GM12878 (cell line): ENCODE results near the gene PIGV. TPM values are rescaled to one million over a fixed set of nuclear protein-coding genes. Genes with fewer than 3 reads are reported as not detected.

Source experiments
- ATAC-seq: fragments of 200-7000 bp; cut with Tn5 transposase; 3 replicates; pipeline ENCODE4 v1.9.1; 2020; ENCODE audit warnings: mild to moderate bottlenecking, moderate library complexity
- BruUV-seq: library from RNA; stranded (reverse); fragments of 400-500 nt; replicated peaks from 2 replicates; lab custom pipeline; 2021; lab: Mats Ljungman, UMichigan
- CTCF ChIA-PET: fragments of 300-600 bp; sonication (Branson Sonifier 250); formaldehyde crosslinking; extraction: SDS; loops from one replicate; lab custom pipeline; 2021; ENCODE audit warnings: inconsistent platforms; lab: Yijun Ruan, JAX
- POLR2A ChIA-PET: fragments of 350-600 bp; formaldehyde crosslinking; extraction: SDS; loops from one replicate; lab custom pipeline; 2021; ENCODE audit warnings: inconsistent platforms; lab: Charles Lee
- RAD21 ChIA-PET: fragments of 300-600 bp; sonication (Branson Sonifier 250); formaldehyde crosslinking; loops from one replicate; lab custom pipeline; 2023; ENCODE audit warnings: antibody characterized with exemption; ENCODE audit not compliant: unreplicated experiment; lab: Charles Lee
- SMC1A ChIA-PET: fragments of 300-600 bp; sonication (Branson Sonifier 250); formaldehyde crosslinking; loops from one replicate; lab custom pipeline; 2023; ENCODE audit not compliant: unreplicated experiment, uncharacterized antibody; lab: Charles Lee
- DNase-seq: peaks from one replicate; pipeline ENCODE4 v3.0.0-alpha.2; 2011; ENCODE audit warnings: low read depth, low spot score
- FAIRE-seq: peaks from 3 replicates; lab custom pipeline; 2011; peaks lifted over from hg19 to GRCh38; lab: Jason Lieb, UNC
- H2AFZ ChIP-seq: 2 replicates; pipeline ENCODE4 v1.6.0; 2011; ENCODE audit warnings: low read depth, low read length, control low read depth; ENCODE audit not compliant: control insufficient read depth
- H3K27ac ChIP-seq: 2 replicates; pipeline ENCODE4 v1.5.1; 2011; ENCODE audit warnings: control low read depth; ENCODE audit not compliant: control insufficient read depth, insufficient read depth
- H3K27me3 ChIP-seq, 2 experiments: replicated peaks in 1 of 2; 2 replicates each; pipeline versions ENCODE4 v1.6.0 to v1.6.1; 2011; ENCODE audit warnings: low read length in 1 of 2; ENCODE audit not compliant: control insufficient read depth in 2 of 2, insufficient read depth in 2 of 2
- H3K36me3 ChIP-seq, 2 experiments: 2 replicates each; pipeline ENCODE4 v1.5.1; 2011; ENCODE audit warnings: low read length in 1 of 2; ENCODE audit not compliant: control insufficient read depth in 2 of 2, insufficient read depth in 2 of 2
- H3K4me1 ChIP-seq: 2 replicates; pipeline ENCODE4 v1.6.1; 2011; ENCODE audit warnings: mild to moderate bottlenecking, low read length, moderate library complexity, mixed read lengths; ENCODE audit not compliant: control insufficient read depth, insufficient read depth
- H3K4me2 ChIP-seq: 2 replicates; pipeline ENCODE4 v1.6.0; 2011; ENCODE audit warnings: control low read depth; ENCODE audit not compliant: control insufficient read depth, insufficient read depth
- H3K4me3 ChIP-seq: fragments of 200-600 bp; sonication (generic); 2 replicates; pipeline ENCODE4 v1.5.1; 2016
- H3K79me2 ChIP-seq: 2 replicates; pipeline ENCODE4 v1.6.0; 2011; ENCODE audit warnings: low read length; ENCODE audit not compliant: control insufficient read depth, insufficient read depth
- H3K9ac ChIP-seq: 2 replicates; pipeline ENCODE4 v1.8.0; 2011; ENCODE audit warnings: low read length, control low read depth, mixed read lengths; ENCODE audit not compliant: control insufficient read depth, insufficient read depth
- H3K9me3 ChIP-seq: replicated peaks from 3 replicates; pipeline ENCODE4 v1.5.1; 2011; ENCODE audit warnings: mild to moderate bottlenecking, low read length; ENCODE audit not compliant: control insufficient read depth, insufficient read depth
- H4K20me1 ChIP-seq: 2 replicates; pipeline ENCODE4 v1.6.0; 2011; ENCODE audit not compliant: control insufficient read depth, insufficient read depth
- HDGF ChIP-seq: fragments of 450-650 bp; IDR thresholded peaks from 2 replicates; pipeline ENCODE4 v1.6.1; 2016; ENCODE audit warnings: antibody characterized with exemption
- LARP7 ChIP-seq: fragments of 450-650 bp; IDR thresholded peaks from 2 replicates; pipeline ENCODE4 v1.6.1; 2017; ENCODE audit warnings: mild to moderate bottlenecking
- POLR2AphosphoS2 ChIP-seq: IDR thresholded peaks from 2 replicates; pipeline ENCODE4 v1.6.1; 2011; ENCODE audit warnings: low read depth, mild to moderate bottlenecking, low read length, improper control_type of control experiment, moderate library complexity
- SRF ChIP-seq, 2 experiments: IDR thresholded peaks; 2 replicates each; pipeline ENCODE4 v1.6.1; 2011; ENCODE audit warnings: low read depth in 2 of 2, low read length in 2 of 2, mild to moderate bottlenecking in 1 of 2, moderate library complexity in 1 of 2
- TARDBP ChIP-seq: IDR thresholded peaks from 2 replicates; pipeline ENCODE4 v1.6.1; 2016; ENCODE audit warnings: borderline replicate concordance
- USF1 ChIP-seq: IDR thresholded peaks from 2 replicates; pipeline ENCODE4 v1.6.1; 2011; ENCODE audit warnings: borderline replicate concordance, low read depth, mild to moderate bottlenecking, moderate library complexity, mixed read lengths, low read length; ENCODE audit not compliant: insufficient read depth; ENCODE audit errors: extremely low read length
- YY1 ChIP-seq: IDR thresholded peaks from 2 replicates; pipeline ENCODE4 v1.6.1; 2011; ENCODE audit warnings: low read depth, mild to moderate bottlenecking, low read length
- WGBS: methylation state at CpG from one replicate; pipeline ENCODE4 v1.1.6; 2016; ENCODE audit warnings: low lambda C conversion rate; ENCODE audit not compliant: insufficient replicate concordance, insufficient coverage; ENCODE audit errors: missing lambda C conversion rate; 5-methylcytosine and 5-hydroxymethylcytosine counted together
- in situ Hi-C: fragments of 300-500 bp; cut with MboI; formaldehyde crosslinking; loops from 9 replicates; pipeline ENCODE4 v1.14.3; 2018; ENCODE audit warnings: mixed read lengths
- intact Hi-C: fragments of 100-400 bp; cut with micrococcal nuclease; formaldehyde crosslinking; loops from one replicate; pipeline ENCODE4 v1.14.2; 2022; ENCODE audit not compliant: unreplicated experiment
- polyA plus RNA-seq, 11 experiments: library from polyadenylated mRNA; depleted of rRNA in 4 of 11; unstranded in 6 of 11; stranded (reverse) in 5 of 11; fragments of >200 nt; fragmentation: Nextera tagmentation in 4 of 11; fragmentation: Illumina TruSeq in 1 of 11; extraction: Ambion mirVana in 4 of 11; extraction: Trizol in 1 of 11; gene quantifications; 1 replicate in 1 of 11; 2 replicates in 10 of 11; pipeline versions ENCODE4 v1.2.1 to v1.2.3, GENCODE V29; 2011 to 2016; ENCODE audit warnings: inconsistent platforms in 2 of 11, missing spikeins in 2 of 11, low read depth in 1 of 11
- total RNA-seq, 4 experiments: library from RNA; depleted of rRNA in 3 of 4; stranded (reverse); fragments of >200 nt in 3 of 4; fragmentation: Illumina TruSeq in 1 of 4; extraction: Trizol in 1 of 4; gene quantifications; 2 replicates each; pipeline versions ENCODE4 v1.2.1 to v1.2.3, GENCODE V29; 2013 to 2021
- TF ChIP-seq, protein P1 (sequence below): fragments of 150-350 bp; IDR thresholded peaks from 2 replicates; pipeline ENCODE4 v1.6.1; 2014; ENCODE audit warnings: mild to moderate bottlenecking, low read depth, low read length
- TF ChIP-seq, protein P2 (sequence below): fragments of 450-650 bp; IDR thresholded peaks from 2 replicates; pipeline ENCODE4 v1.6.1; 2017; ENCODE audit warnings: low read depth, mild to moderate bottlenecking, moderate library complexity
- TF ChIP-seq, protein P3 (sequence below): fragments of 450-650 bp; formaldehyde crosslinking; IDR thresholded peaks from 2 replicates; pipeline ENCODE4 v1.5.0; 2022; ENCODE audit warnings: mild to moderate bottlenecking, missing genetic modification characterization
- TF ChIP-seq, protein P4 (sequence below): fragments of 450-650 bp; formaldehyde crosslinking; IDR thresholded peaks from 2 replicates; pipeline ENCODE4 v1.4.0; 2020; ENCODE audit warnings: mild to moderate bottlenecking, moderate library complexity

The PIGV gene
- total and polyA plus RNA-seq, 10 of the 15 experiments (the other 5 are each of a cell fraction or from before 2014, with no cell fraction given): 8.8 to 18.1 (median 11.9) TPM

DNA sequence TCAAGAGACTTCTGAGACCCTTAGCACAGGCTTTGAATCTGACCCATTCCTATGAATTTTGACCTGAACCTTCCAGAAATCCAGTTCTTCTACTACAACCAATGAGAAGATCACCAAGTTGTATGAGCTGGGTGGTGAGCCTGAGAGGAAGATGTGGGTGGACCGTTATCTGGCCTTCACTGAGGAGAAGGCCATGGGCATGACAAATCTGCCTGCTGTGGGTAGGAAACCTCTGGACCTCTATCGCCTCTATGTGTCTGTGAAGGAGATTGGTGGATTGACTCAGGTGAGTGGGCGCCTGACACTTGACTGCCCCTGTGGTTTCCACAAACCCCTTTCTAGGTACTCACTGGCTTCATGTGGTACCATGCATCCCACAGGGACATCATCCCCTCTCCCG lies 20.0 kb upstream of the PIGV start:
- H3K4me1 ChIP-seq: peaks cover 7% of the 10 kb centered on the region; the same call in 1 of the 2 replicates
- H4K20me1 ChIP-seq: no peaks in the 10 kb centered on the region; the same call in 1 of the 2 replicates
- ChIA-PET SMC1A (interaction anchor here (0.8 to 5.0 kb wide), 5 partner anchors 14 to 166 kb away, joined by 3 to 19 read pairs (median 3); partner anchors contain the start of gene PIGV), CTCF (interaction anchor here (1.1 to 6.5 kb wide), 2 partner anchors 9 to 22 kb away, joined by 3 to 40 read pairs; partner anchors contain the start of gene PIGV), POLR2A (no interaction called here), RAD21 (interaction anchor here (0.6 to 2.1 kb wide), 2 partner anchors 16 to 90 kb away, joined by 3 to 6 read pairs; no protein-coding TSS in a partner anchor)
- H3K79me2 ChIP-seq: no peaks in the 10 kb centered on the region; the same call in 1 of the 2 replicates
- H3K27ac ChIP-seq: no peak overlapping the region
- BruUV-seq: no TSS peak
- H3K4me2 ChIP-seq: no peak overlapping the region
- intact Hi-C loops: no loop called here
- in situ Hi-C loops: no loop called here
- WGBS: 70% methylated on average over 4 of the region's 4 CpGs
- H3K9me3 ChIP-seq: no peaks in the 10 kb centered on the region
- H2AFZ ChIP-seq: no peak overlapping the region
- DNase-seq (no peak), FAIRE-seq (no peak), ATAC-seq (no peak)
- H3K27me3 ChIP-seq: no peaks in the 10 kb centered on the region
- H3K4me3 ChIP-seq: no peak overlapping the region
- H3K36me3 ChIP-seq: peaks cover 49 to 67% of the 10 kb centered on the region in 2 experiments
- no peak overlapping the region for H3K9ac ChIP-seq
- TF ChIP-seq SRF (IDR thresholded peaks at IDR 0.05; ENCODE audit: low read depth in 2 of 2, low read length in 2 of 2): no peak
- TF ChIP-seq LARP7: no peak
- TF ChIP-seq, protein P1, sequence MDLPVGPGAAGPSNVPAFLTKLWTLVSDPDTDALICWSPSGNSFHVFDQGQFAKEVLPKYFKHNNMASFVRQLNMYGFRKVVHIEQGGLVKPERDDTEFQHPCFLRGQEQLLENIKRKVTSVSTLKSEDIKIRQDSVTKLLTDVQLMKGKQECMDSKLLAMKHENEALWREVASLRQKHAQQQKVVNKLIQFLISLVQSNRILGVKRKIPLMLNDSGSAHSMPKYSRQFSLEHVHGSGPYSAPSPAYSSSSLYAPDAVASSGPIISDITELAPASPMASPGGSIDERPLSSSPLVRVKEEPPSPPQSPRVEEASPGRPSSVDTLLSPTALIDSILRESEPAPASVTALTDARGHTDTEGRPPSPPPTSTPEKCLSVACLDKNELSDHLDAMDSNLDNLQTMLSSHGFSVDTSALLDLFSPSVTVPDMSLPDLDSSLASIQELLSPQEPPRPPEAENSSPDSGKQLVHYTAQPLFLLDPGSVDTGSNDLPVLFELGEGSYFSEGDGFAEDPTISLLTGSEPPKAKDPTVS: no peak
- TF ChIP-seq YY1: no peak
- TF ChIP-seq, protein P2, sequence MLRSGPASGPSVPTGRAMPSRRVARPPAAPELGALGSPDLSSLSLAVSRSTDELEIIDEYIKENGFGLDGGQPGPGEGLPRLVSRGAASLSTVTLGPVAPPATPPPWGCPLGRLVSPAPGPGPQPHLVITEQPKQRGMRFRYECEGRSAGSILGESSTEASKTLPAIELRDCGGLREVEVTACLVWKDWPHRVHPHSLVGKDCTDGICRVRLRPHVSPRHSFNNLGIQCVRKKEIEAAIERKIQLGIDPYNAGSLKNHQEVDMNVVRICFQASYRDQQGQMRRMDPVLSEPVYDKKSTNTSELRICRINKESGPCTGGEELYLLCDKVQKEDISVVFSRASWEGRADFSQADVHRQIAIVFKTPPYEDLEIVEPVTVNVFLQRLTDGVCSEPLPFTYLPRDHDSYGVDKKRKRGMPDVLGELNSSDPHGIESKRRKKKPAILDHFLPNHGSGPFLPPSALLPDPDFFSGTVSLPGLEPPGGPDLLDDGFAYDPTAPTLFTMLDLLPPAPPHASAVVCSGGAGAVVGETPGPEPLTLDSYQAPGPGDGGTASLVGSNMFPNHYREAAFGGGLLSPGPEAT: no peak
- no peak for TF ChIP-seq HDGF
- TF ChIP-seq USF1: no peak
- TF ChIP-seq POLR2AphosphoS2: no peak
- TF ChIP-seq, protein P3, sequence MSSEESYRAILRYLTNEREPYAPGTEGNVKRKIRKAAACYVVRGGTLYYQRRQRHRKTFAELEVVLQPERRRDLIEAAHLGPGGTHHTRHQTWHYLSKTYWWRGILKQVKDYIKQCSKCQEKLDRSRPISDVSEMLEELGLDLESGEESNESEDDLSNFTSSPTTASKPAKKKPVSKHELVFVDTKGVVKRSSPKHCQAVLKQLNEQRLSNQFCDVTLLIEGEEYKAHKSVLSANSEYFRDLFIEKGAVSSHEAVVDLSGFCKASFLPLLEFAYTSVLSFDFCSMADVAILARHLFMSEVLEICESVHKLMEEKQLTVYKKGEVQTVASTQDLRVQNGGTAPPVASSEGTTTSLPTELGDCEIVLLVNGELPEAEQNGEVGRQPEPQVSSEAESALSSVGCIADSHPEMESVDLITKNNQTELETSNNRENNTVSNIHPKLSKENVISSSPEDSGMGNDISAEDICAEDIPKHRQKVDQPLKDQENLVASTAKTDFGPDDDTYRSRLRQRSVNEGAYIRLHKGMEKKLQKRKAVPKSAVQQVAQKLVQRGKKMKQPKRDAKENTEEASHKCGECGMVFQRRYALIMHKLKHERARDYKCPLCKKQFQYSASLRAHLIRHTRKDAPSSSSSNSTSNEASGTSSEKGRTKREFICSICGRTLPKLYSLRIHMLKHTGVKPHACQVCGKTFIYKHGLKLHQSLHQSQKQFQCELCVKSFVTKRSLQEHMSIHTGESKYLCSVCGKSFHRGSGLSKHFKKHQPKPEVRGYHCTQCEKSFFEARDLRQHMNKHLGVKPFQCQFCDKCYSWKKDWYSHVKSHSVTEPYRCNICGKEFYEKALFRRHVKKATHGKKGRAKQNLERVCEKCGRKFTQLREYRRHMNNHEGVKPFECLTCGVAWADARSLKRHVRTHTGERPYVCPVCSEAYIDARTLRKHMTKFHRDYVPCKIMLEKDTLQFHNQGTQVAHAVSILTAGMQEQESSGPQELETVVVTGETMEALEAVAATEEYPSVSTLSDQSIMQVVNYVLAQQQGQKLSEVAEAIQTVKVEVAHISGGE (CRISPR knock-in tag): no peak
- TF ChIP-seq TARDBP: no peak
- TF ChIP-seq, protein P4, sequence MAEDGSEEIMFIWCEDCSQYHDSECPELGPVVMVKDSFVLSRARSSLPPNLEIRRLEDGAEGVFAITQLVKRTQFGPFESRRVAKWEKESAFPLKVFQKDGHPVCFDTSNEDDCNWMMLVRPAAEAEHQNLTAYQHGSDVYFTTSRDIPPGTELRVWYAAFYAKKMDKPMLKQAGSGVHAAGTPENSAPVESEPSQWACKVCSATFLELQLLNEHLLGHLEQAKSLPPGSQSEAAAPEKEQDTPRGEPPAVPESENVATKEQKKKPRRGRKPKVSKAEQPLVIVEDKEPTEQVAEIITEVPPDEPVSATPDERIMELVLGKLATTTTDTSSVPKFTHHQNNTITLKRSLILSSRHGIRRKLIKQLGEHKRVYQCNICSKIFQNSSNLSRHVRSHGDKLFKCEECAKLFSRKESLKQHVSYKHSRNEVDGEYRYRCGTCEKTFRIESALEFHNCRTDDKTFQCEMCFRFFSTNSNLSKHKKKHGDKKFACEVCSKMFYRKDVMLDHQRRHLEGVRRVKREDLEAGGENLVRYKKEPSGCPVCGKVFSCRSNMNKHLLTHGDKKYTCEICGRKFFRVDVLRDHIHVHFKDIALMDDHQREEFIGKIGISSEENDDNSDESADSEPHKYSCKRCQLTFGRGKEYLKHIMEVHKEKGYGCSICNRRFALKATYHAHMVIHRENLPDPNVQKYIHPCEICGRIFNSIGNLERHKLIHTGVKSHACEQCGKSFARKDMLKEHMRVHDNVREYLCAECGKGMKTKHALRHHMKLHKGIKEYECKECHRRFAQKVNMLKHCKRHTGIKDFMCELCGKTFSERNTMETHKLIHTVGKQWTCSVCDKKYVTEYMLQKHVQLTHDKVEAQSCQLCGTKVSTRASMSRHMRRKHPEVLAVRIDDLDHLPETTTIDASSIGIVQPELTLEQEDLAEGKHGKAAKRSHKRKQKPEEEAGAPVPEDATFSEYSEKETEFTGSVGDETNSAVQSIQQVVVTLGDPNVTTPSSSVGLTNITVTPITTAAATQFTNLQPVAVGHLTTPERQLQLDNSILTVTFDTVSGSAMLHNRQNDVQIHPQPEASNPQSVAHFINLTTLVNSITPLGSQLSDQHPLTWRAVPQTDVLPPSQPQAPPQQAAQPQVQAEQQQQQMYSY: no peak
